Spleen (tissue), 11 donors: Measurements from ENCODE around the gene TMEM218. TPM values are rescaled to one million over a fixed set of nuclear protein-coding genes. Genes with fewer than 3 reads are reported as not detected.
A peak's percentile ranks its signal among the peaks of the same experiment; 100 is the strongest.

Source experiments
- DNase-seq: peaks from one replicate; pipeline ENCODE4 v3.0.0-alpha.2; 2020
- H3K27ac ChIP-seq, 8 donors: fragments of 200-600 bp; sonication (generic) in 7 of 8; 1 replicate in 4 of 8; 2 replicates in 4 of 8; pipeline versions ENCODE4 v1.5.0 to v1.8.0; 2016 to 2021; ENCODE audit warnings: inconsistent platforms in 4 of 8, mild to moderate bottlenecking in 4 of 8, moderate library complexity in 1 of 8
- H3K27me3 ChIP-seq, 7 donors: fragments of 200-600 bp; sonication (generic) in 6 of 7; replicated peaks in 1 of 7; 1 replicate in 4 of 7; 2 replicates in 3 of 7; pipeline versions ENCODE4 v1.5.0 to v1.8.0; 2016 to 2021; ENCODE audit warnings: inconsistent platforms in 3 of 7, mild to moderate bottlenecking in 1 of 7
- H3K36me3 ChIP-seq, 6 donors: fragments of 200-600 bp; sonication (generic) in 5 of 6; 1 replicate in 4 of 6; 2 replicates in 2 of 6; pipeline versions ENCODE4 v1.5.0 to v1.8.0; 2016 to 2021; ENCODE audit warnings: inconsistent platforms in 2 of 6
- H3K4me1 ChIP-seq, 6 donors: fragments of 200-600 bp; sonication (generic) in 5 of 6; 1 replicate in 3 of 6; 2 replicates in 3 of 6; pipeline versions ENCODE4 v1.5.0 to v1.8.0; 2016 to 2021; ENCODE audit warnings: inconsistent platforms in 3 of 6
- H3K4me3 ChIP-seq, 8 donors: fragments of 200-600 bp; sonication (generic) in 7 of 8; 1 replicate in 4 of 8; 2 replicates in 4 of 8; pipeline versions ENCODE4 v1.5.0 to v1.8.0; 2016 to 2021; ENCODE audit warnings: inconsistent platforms in 4 of 8, mild to moderate bottlenecking in 4 of 8, moderate library complexity in 2 of 8
- H3K9me3 ChIP-seq, 8 donors: fragments of 200-600 bp; sonication (generic) in 7 of 8; 1 replicate in 4 of 8; 2 replicates in 4 of 8; pipeline versions ENCODE4 v1.5.0 to v1.8.0; 2016 to 2021; ENCODE audit warnings: inconsistent platforms in 4 of 8
- CTCF ChIP-seq, 11 experiments: fragments of 200-600 bp in 7 of 11; fragments of 450-650 bp in 4 of 11; sonication (generic) in 4 of 11; IDR thresholded peaks in 8 of 11; conservative IDR thresholded peaks in 3 of 11; 1 replicate in 7 of 11; 2 replicates in 4 of 11; pipeline versions ENCODE4 v1.4.0 to v1.8.0; 2016 to 2021; ENCODE audit warnings: antibody characterized with exemption in 11 of 11, inconsistent platforms in 4 of 11, mild to moderate bottlenecking in 1 of 11
- POLR2A ChIP-seq, 3 donors: fragments of 450-650 bp; IDR thresholded peaks; one replicate each; pipeline ENCODE4 v1.5.1; 2017; ENCODE audit warnings: antibody characterized with exemption in 3 of 3, mild to moderate bottlenecking in 1 of 3
- POLR2AphosphoS5 ChIP-seq, 3 donors: sonication (generic); formaldehyde crosslinking; IDR thresholded peaks; one replicate each; pipeline ENCODE4 v1.5.1; 2017; ENCODE audit warnings: antibody characterized with exemption in 3 of 3
- WGBS, 5 donors: extraction: QIAGEN DNeasy Blood & Tissue Kit in 3 of 5; methylation state at CpG; one replicate each; pipeline versions ENCODE4 v1.1.5 to v1.1.7; 2013 to 2018; 5-methylcytosine and 5-hydroxymethylcytosine counted together
- intact Hi-C: fragments of 100-400 bp; cut with DNase I; formaldehyde crosslinking; loops from one replicate; pipeline ENCODE4 v1.15.0; 2023; ENCODE audit warnings: low total_unique reads
- polyA plus RNA-seq, 3 donors: library from polyadenylated mRNA; stranded (reverse); fragments of 200-250 nt; gene quantifications; one replicate each; pipeline ENCODE4 v1.2.1, GENCODE V29; 2013
- total RNA-seq, 7 donors: library from RNA; depleted of rRNA in 3 of 7; stranded (reverse); fragments of >200 nt in 3 of 7; fragmentation: NEBNext Ultra II Directional in 4 of 7; extraction: Animal tissue kit (Norgen Biotek cat#: 25700) in 4 of 7; gene quantifications; one replicate each; pipeline versions ENCODE4 v1.1.0 to v1.2.1, GENCODE V29; 2016 to 2021
- donor health status: healthy with polysubstance abuse.
- donor health status: DM: no; HTN: no; CAD: no; lungs with moderate emphysema.
- donor health status: DM: no; HTN: no; CAD: no.
- donor health status: Bipolar disorder and iron deficiency.
- donor health status: healthy.
- donor health status: DM: no; HTN: no; CAD: no.
- donor health status: DM: yes; HTN: yes; CAD: no.

Gene TMEM218
- total and polyA plus RNA-seq, 10 donors: 12.0 to 34.7 (median 20.7) TPM

DNA sequence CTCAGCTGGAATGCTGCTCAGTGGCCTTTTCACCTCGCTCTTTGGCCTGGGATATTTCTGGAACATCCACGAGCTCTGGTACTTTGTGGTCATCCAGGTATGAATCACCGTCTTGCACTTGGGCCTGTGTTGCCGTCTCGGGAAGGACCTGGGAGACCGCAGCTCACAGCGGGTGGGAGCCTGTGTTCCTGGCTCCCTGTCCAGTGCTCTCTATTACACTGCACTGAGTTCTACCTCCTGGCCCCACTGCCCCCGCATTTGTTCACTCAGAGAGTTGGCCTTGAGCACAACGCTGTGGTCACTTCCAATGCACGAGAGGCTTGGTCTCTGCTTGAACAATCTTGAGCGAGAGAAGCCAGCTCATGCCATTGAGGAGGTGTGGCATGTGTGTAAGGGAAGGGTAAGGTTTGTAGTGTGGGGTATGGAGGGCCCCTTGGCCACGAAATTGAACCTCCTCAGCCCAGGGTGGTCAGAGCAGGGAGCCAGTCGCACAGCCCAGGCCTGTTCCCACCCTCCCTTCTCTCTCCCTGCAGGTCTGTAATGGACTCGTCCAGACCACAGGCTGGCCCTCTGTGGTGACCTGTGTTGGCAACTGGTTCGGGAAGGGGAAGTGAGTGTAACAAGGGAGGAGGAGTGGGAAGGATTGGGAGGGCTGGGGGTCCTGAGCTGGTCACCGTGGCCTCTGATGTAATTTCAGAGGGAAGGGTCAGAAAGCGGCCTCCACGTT lies 32.1 kb downstream of the TMEM218 start:
- no peaks in the 10 kb centered on the region for H3K27me3 ChIP-seq
- H3K9me3 ChIP-seq: no peaks in the 10 kb centered on the region
- peaks cover 0 to 65% (median 0%) of the 10 kb centered on the region in 6 donors for H3K36me3 ChIP-seq
- no peak overlapping the region for H3K4me3 ChIP-seq
- TF ChIP-seq POLR2A (IDR thresholded peaks at IDR 0.05): no peak
- no peak for TF ChIP-seq POLR2AphosphoS5 (IDR thresholded peaks at IDR 0.05)
- no peak for TF ChIP-seq CTCF (IDR thresholded peaks at IDR 0.05 in 8 of 11, conservative IDR thresholded peaks at IDR 0.05 in 3 of 11)
- no peak for DNase-seq
- peaks cover 0 to 50% (median 12%) of the 10 kb centered on the region in 6 donors for H3K4me1 ChIP-seq
- intact Hi-C loops: no loop called here
- WGBS, 5 donors: 75 to 88% (median 78%) methylated on average over 17 to 18 of the region's 18 CpGs
- H3K27ac ChIP-seq: peak overlapping the region in 1 of 8 donors; percentile 33

DNA sequence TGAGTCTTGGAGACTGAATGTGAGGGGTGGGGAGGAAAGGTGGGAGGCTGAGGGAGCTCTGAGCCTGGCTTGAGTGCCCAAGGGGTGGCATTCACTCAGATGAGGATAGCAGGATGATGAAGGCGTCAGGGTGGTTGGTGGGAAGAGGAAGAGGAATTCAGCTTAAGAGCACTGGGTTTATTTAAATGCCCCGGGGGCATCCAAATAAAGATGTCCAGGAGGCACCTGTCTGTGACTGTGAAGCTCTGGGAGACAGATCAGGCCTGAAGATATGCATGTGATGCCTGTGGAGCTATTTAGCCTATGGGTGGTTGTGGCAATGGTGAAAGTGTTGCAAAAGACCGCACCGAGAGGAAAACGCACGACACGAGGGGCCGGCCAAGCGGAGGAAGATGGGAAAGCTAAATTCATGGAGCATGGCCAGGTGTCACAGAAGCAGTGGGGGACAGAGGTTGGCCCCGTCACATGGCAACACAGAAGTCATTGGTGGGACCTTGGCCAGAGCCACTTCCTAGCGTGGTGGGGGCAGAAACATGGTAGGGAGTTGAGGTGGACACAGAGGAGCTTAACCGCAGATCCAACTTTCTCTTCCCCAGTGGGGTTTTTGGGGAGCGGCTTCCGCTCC lies 32.8 kb downstream of the TMEM218 start:
- Histone ChIP-seq H3K9me3 (no peaks in the 10 kb centered on the region), H3K4me3 (no peak overlapping the region), H3K27me3 (no peaks in the 10 kb centered on the region), H3K36me3 (peaks cover 0 to 58% (median 0%) of the 10 kb centered on the region in 6 donors), H3K4me1 (peaks cover 2 to 53% (median 19%) of the 10 kb centered on the region in 6 donors), H3K27ac (no peak overlapping the region)
- intact Hi-C loops: no loop called here
- no peak for DNase-seq
- WGBS, 5 donors: 87 to 92% (median 90%) methylated on average over 14 of the region's 14 CpGs
- TF ChIP-seq POLR2A (IDR thresholded peaks at IDR 0.05) (no peak), CTCF (IDR thresholded peaks at IDR 0.05 in 8 of 11, conservative IDR thresholded peaks at IDR 0.05 in 3 of 11) (no peak), POLR2AphosphoS5 (IDR thresholded peaks at IDR 0.05) (no peak)

GRCh38 chr11:125078016-125078415 lies 33.4 kb downstream of the TMEM218 start:
- no peaks in the 10 kb centered on the region for H3K27me3 ChIP-seq
- TF ChIP-seq CTCF (IDR thresholded peaks at IDR 0.05 in 8 of 11, conservative IDR thresholded peaks at IDR 0.05 in 3 of 11) (no peak), POLR2A (IDR thresholded peaks at IDR 0.05) (no peak), POLR2AphosphoS5 (IDR thresholded peaks at IDR 0.05) (no peak)
- no peak for DNase-seq
- peaks cover 0 to 52% (median 0%) of the 10 kb centered on the region in 6 donors for H3K36me3 ChIP-seq
- intact Hi-C loops: no loop called here
- whole genome bisulfite sequencing, 5 donors: 90 to 97% (median 96%) methylated on average over 11 of the region's 11 CpGs
- no peaks in the 10 kb centered on the region for H3K9me3 ChIP-seq
- peaks cover 5 to 53% (median 25%) of the 10 kb centered on the region in 6 donors for H3K4me1 ChIP-seq
- H3K27ac ChIP-seq: no peak overlapping the region
- no peak overlapping the region for H3K4me3 ChIP-seq

DNA sequence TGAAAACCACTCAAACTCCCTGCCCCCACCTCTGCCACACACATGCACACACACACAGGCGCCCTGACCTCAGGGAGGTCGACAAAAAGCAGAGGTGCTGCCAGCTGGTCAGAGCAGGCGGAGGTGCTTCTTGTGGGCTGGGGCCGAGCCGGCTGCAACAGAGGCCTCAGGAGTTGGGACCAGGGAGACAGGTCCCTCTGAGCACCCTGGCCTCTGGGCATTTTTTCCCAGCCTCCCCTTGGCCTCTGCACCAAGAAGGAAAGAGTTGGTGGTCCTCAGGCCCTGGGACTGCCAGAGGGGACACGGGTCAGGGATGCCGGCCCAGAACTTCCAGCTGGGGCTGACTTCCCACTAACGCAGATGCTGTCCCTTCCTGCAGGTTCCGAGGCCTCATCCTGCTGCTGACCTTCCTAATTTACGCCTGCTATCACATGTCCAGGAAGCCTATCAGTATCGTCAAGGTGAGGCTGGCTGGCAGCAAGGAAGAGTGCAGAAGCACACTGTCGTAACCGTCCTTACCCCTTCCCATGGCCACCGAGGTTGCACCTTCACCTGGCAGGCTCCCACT lies 35.0 kb downstream of the TMEM218 start:
- no peak for DNase-seq
- H3K36me3 ChIP-seq: peaks cover 0 to 36% (median 0%) of the 10 kb centered on the region in 6 donors
- intact Hi-C loops: no loop called here
- peak overlapping the region in 5 of 8 donors; percentile 49 to 65 (median 61) for H3K27ac ChIP-seq
- TF ChIP-seq POLR2A (IDR thresholded peaks at IDR 0.05): no peak
- TF ChIP-seq POLR2AphosphoS5 (IDR thresholded peaks at IDR 0.05): peak; percentile 34 to 72 (median 67)
- 55 to 84% (median 72%) methylated on average over 11 to 14 of the region's 14 CpGs for WGBS, 5 donors
- H3K27me3 ChIP-seq: no peaks in the 10 kb centered on the region
- peaks cover 11 to 60% (median 40%) of the 10 kb centered on the region in 6 donors for H3K4me1 ChIP-seq
- H3K9me3 ChIP-seq: no peaks in the 10 kb centered on the region
- no peak overlapping the region for H3K4me3 ChIP-seq
